Stimulated activated CD8-positive, alpha-beta memory T cell treated with anti-CD3 and anti-CD28 coated beads, Interleukin-7, amount 100 ng/mL, for 48 hours (primary cell): ENCODE data around the gene CSTF2T.

Source experiments
- DNase-seq, 2 donors: peaks; one replicate each; pipeline ENCODE4 v3.0.0-alpha.2; 2020; ENCODE audit warnings: low read depth in 1 of 2; ENCODE audit errors: extremely low read depth in 1 of 2

CSTF2T gene

GRCh38 chr10:51651063-51651462 is 48.3 kb downstream of the CSTF2T start:
- DNase-seq, result no peak

- no peak for DNase-seq
These were observed 50.3 kb downstream of the CSTF2T start for GRCh38 chr10:51649064-51649463.
